ENCODE data around the gene ALOX15B.
"Not testable (repeated sequence)": the region's sequence is repeated elsewhere in the genome, so short reads cannot be mapped to it uniquely, and the experiment has no call there.

The ALOX15B gene

DNA sequence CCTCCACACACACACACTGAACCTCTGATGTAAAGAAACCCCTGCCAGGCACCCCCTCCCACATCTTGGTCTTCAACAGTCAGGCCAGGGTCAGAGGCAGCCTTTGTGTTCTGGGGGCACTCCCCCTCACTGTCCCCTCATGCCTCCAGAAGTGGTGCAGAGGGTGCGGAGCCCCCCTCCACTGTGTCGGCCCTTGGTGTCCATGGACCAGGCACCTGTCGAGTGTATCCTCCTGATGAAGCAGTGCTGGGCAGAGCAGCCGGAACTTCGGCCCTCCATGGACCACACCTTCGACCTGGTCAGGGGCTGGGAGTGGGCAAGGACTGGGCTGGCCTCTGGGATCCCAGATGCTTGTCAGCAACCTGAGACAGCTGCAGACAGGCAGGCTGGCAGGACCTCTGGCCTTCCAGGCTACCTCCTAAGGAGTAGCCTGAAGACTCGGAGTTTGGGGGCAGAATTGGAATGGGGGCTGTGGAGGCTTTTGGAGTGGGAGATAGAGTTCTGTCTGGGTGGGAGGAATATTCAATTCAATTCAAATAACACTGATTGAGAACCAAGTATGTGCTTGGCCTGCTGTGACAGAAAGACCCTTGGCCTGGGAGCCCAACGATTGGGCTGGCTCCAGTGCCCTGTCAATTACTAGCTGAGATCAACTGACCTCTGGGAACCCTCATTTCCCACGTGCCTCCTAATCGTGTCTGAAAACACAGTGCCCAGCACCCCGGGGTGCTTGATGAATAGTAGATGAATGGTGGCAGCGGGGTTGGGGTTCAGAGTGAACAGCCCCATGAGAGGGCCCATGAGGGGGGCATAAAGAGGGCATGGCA is 24.9 kb upstream of the ALOX15B start:
- DNase-seq, result no peak

DNA sequence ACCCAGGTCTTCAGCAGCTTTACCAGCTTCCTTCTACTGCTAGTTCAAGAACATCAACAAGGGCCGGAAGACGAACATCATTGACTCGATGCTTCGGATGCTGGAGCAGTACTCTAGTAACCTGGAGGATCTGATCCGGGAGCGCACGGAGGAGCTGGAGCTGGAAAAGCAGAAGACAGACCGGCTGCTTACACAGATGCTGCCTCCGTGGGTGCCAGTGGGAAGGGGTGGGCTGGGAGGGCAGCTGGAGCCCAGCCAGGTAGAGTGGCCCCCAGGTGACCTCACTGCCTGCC is 24.4 kb upstream of the ALOX15B start:
- DNase-seq, result no peak

DNA sequence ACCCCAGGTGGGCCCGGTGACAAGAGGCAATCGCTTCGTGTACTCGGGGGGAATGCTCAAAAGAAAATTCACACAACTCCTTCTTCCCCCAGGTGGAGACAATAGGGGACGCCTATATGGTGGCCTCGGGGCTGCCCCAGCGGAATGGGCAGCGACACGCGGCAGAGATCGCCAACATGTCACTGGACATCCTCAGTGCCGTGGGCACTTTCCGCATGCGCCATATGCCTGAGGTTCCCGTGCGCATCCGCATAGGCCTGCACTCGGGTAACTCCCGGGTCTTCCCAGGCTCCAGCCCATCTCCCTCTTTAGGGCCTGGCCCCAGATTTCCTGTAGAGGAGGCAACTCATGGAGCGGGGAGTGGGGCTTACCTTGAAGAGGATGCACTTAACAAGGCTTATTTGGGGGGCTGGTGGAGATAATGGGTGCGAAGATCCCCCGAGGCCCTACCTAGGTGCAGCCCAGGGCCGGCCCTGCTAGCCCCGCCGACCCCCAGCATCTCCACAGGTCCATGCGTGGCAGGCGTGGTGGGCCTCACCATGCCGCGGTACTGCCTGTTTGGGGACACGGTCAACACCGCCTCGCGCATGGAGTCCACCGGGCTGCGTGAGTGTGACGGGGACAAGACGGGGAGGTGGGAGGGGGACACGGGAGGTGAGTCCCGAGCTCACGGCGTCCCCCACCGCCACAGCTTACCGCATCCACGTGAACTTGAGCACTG is 23.5 kb upstream of the ALOX15B start:
- DNase-seq, result no peak

DNA sequence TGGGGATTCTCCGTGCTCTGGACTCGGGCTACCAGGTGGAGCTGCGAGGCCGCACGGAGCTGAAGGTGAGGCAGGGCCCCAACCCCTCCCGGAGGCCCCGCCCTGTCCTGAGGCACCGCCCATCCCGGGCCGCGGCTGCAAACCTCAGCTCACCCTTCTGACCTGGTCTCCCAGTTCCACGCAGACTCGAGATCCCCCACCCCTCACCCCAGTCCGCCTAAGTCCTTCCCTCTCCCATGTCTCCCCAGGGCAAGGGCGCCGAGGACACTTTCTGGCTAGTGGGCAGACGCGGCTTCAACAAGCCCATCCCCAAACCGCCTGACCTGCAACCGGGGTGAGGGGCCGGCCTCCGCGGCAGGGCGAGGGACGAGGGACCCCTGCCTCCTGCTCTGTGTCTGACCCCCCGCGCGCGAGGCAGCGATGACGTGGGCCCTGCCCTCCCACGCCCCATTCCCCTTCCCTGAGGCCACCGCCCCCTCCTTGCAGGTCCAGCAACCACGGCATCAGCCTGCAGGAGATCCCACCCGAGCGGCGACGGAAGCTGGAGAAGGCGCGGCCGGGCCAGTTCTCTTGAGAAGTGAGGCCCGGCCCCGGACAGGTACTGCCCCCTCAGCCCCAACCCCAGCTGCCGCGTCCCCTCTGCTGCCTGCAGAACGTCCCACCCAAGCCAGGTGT is 22.8 kb upstream of the ALOX15B start:
- DNase-seq, result no peak

DNA sequence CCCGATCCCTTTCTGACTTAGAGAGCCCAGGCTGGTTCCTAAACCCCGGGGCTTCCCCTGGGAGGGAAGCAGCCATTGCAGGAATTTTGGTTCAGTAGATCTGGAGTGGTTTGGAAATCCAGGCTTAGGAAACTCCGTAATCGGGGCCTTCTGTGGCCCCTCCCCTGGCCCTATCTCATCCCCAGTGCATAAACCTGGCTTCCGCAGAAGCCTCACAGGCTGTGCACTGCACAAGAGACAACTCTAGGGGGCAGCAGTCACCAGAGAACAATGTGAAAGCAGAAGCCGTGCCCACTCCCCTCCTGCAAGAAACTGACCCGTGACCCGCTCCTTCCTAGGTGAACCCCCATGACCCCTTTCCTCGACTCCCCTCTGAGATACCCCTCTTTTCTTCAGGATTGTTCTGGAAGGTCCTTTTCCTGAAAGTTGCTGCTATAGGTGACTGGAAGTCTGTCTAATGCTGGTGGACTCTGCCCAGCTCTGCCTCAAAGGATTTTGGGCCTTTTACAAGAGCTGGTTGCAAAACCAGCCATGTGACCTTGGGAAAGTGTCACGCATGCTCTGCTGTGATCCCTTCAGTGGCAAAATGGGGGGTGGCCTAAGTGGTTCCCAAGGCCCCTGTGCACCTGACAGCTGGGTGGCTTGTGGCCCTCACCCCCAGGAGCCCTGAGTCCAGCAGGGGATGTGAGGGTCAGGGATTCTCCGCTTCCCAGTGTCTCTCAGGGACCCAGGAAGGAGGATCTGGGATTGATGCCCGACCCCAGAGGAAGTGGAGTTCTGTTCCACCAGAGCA is 22.0 kb upstream of the ALOX15B start:
- no peak for DNase-seq

DNA sequence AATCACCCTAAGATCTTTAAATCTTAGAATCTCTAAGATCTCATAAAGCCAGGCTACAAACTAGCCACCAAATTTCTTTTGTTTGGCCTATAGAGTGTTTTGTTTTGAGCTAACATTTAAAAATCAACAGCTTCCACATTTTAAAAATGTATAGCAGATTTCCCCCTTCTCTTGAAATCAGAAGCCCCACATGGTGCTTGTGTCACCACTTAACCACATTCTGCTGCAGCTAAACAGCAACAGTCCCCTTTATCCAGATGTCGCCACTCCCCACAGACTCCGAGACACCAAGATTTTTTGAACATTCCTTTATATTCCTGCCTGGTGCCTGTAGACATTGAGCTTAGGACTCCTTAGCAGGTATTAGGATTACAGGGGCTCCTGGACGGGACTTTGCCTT is 20.4 kb upstream of the ALOX15B start:
- DNase-seq, result no peak

DNA sequence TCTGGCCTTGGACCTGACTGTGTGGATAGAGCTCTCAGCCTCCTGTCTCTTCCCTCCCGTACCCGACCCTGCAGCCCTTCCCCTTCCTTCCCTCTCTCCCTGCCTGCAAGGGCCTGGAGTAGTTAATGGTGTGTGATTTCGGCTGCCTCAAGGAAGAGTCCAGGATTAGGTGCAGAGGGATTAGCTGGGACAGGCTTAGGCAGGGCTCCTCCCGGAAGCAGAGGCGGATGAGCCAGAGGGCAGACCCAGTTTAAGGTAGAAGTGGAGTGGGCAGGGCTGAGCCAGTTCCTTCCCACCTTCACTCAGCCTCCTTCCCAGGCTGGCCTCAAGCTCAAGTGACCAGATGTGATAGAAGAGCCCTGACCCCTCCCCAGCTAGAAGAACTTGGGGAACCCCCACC is 19.7 kb upstream of the ALOX15B start:
- no peak for DNase-seq

DNA sequence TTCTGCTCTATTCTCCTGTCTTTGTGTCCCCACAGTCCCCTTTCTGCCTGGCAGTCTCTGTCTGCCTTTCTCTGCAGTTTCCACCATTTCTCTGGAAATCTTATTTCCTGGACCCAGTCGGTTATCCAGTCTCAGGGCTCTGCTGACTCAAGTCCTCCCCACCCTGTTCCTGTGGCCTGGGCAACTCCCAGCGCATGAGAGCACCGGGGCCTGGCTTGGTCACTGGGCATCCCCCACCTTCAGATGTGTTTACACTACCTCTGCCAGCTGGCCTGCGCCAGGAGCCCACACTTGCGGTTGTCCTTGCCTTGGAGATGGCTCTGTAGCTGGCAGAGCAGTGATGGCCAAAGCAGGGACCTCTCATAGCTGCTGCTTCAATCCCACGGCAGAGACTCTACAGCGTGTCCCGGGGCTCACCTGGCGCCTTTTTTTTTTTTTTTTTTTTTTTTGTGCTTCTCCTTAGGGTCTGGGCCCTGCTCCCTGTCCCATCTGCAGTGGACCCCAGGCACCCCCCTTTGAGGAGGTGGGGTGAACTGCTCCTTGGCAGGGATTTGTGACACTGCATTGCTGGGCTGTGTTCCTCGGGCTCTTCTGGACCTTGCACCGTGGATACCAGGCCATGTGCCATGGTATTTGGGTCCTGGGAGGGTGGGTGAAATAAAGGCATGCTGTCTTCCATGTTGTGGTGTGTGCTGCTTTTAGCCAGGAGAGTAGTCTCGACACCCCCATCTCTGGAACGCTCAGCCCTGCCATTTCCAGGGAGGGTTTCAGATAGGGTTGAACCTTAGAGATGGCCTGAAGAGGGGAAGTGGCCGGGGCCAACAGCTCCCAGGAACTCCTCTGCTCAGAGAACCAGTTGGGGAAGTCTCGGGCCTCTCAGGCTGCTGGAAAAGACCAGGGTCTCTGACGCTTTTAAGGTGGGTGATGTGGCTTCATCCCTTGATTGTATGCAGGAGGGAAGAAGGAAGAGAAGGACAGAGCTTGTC is 18.9 kb upstream of the ALOX15B start:
- no peak for DNase-seq

DNA sequence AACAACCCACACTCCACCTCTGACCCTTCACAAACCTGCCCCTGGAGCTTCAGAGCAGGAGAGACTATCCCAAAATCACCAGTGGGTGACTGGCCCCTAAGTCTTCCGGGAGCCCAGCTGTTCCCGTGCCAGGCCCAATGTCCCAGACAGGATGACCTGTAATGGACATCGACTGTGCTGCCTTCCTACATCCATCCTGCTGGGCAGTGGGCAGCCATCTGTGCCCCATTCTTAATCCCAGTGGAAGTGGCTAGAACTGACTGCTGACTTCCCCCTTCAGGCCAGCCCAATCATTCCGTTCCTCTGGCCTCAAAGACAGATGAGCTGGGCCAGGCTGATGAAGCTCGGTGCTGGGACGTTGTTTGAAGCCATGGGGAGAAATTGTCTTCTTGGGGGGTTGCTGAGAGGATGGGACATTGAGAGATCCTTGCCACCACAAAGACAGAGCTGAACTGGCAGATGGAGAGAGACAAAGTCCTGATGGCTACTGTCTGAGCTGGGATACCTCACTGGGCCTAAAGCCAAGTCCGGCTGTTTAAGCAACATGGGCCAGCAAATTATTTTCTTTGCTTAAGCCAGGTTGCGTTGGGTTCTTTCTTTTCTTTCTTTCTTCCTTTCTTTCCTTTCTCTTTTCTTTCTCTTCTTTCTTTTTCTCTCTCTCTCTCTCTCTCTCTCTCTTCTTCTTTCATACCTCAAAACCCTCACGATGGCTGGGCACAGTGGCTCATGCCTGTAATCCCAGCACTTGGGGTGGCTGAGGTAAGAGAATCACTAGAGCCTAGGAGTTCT is 17.9 kb upstream of the ALOX15B start:
- no peak for DNase-seq

DNA sequence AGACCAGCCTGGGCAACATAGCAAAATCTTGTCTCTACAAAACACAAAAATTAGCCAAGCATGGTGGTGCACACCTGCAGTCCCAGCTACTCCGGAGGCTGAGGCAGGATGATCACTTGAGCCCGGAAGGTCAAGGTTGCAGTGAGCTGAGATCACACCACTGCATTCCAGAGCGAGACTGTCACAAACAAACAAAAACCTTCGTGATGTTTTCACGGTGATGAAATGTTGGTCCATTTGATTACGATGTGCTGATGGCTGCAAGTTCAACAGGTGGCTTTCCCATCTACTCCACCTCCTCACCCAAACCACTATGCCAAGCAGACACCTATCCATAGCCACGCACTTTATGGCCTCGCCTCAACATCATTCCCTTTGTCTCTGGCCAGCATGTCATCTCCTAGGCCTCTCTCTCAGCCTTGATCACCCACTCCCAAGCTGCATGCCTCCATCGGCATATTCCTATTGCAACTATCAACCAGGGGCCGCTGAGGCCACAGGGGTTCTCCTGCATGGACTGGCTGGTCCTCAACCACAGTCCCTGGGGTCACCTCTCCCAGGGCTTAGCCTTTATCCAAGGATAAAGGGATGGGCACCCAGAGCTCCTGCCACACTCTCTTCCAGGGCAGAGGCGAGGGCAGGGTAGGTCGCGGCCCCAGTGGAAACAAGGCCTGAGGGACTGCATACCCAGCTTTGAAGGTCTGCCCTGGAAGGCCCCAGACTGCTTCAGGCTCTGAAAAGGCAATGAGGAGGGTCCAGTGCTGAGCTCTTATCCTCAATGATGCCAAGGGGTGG is 17.1 kb upstream of the ALOX15B start:
- no peak for DNase-seq

DNA sequence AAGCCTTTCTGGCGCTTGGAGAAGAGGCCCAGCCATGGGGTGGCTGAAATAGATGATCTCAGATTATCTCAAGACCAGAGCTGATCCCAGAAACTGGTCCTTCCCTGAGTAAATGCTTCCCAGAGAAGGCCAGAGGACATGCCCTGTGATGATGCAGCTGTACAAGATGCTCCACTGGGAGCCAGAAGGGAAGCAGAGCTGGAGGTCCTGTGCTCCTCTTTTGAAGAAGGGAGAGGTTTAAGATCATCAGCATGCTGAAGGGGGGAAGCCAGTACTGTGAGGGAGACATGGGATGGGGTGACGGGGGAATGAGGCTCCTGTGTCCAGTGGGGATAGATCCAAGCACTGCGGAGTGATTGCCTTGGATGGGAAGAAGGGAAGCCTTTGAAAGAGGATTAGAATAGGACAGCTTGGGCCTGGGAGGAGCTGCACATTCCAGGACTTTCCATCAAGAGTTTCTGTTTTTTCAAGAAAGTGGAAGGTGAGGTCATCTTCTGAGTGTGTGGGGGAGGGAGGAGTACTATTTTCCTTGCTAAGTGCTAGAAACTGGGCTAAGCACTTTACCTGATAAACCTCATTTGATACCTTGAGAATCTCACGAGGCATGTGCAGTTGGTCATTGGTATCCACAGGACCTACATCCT is 16.4 kb upstream of the ALOX15B start:
- DNase-seq, result no peak

DNA sequence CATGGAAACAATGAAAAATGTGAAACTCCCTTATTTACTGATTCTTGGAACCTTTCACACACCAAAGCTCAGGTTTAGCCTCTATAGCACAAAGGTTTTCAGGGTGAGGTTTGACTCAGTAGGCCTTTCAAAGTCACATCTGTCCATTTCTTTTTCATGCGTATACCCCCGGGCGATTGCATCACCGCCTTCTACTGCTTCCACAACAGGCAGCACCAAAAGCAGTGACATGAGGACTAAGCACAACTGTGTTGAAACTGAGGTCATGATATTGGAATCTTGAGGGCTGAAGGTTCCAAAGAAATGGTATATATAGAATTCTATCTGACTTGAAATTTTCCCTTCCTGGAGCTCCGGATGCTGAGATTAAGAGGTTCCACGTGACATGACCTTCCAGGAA is 14.7 kb upstream of the ALOX15B start:
- DNase-seq, result not testable (repeated sequence)

DNA sequence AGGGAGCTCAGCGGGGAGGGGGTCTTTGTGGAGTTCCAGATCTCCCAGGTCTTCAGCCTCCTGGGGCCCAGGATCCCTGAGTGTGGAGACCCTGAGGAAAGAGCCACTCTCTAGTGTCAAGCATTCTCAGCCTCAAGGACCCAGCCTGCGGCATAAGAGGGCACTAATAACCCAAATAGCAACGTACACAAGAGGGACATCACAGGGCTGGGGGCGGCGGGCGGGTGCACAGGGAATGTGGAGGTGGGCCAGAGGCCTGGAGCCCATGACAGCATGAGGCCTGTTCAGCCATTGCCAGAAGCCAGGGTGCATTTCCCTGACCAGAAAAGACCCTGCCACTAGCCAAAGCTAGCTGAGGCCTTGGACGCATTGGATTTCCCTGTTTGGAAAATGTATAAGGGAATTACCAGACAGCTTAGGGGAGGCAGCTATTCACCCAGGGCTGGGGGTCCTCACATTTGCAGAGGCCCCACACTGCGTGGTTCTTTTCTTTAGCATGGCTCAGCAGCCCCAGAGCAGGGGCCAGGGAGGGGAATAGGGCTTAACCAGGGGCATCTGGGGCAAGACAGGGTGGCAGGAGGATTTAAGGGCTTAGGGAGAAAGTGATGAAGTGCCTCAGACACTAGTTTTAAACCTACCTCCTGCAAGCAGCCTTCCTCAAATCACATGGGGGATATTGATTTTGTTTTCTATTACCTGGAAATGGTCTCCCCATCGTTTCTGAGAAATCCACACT is 13.5 kb upstream of the ALOX15B start:
- DNase-seq, result no peak

DNA sequence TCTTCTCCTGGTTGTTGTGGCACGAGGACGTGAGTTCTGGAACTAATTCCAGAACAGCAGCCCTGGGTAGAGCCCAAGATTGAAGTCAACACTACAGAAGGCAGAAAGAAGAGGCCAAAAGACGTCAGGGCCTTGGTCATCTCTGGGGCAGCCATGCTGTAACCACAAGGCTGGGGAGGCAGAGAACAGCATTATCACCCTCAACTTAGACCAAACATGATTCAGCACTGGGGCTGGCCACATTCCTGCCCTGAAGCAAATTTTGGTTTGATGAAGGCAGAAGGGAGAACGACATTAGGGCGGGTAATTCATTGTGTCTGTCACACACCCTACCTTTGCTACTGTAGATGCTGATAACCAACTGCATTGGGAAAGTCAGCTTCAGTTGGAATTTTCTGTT is 9.7 kb upstream of the ALOX15B start:
- DNase-seq, result no peak

DNA sequence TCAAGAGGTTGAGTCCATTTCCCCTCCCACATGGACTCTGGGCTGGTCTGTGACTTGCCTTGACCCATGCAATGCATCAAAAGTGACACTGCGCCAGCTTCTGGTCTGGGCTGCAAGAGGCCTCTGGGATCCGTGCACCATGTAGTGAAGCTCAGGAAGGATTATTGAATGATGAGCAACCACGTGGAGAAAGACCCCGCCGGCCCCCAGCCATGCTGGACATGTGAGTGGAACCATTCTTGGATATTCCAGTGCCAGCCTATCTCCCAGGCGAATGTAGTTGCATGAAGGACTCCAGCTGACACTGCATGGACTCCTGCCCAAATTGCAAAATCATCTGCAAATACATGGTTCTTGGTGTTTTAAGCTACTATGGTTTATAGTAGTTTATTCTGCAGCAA is 7.6 kb upstream of the ALOX15B start:
- no peak for DNase-seq

DNA sequence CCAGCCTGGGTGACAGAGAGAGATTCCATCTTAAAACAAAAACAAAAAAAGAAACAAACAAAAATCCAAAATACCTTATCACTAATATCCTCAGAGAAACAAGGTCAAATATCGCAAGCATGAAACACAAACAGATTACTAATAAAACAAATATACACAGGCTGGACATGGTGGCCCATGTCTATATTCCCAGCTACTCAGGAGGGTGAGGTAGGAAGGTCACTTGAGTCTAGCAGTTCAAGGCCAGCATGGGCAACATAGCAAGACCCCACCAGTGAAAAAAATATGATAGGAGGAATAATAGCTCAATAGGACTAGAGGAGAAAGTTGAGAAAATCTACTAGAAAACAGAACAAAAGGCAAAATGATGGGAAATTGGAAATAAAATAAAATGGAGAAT is 6.9 kb upstream of the ALOX15B start:
- no peak for DNase-seq

DNA sequence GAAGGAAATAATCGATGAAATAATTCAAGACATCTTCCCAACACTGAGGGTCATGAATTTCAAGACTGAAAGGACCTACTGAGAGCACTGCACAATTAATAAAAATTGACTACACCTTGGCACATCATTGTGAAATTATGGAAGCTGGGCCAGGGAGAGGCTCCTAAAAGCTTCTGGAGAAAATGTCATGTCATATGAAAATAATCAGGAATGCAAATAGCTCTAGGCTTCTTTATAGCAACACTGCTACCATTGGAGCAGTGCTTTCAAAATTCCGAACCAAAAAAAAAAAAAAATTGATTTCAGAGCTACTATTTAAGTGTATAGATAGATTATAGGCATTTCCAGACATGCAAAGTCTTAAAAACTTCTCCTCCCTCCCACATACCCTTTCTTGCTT is 6.4 kb upstream of the ALOX15B start:
- DNase-seq, result no peak

DNA sequence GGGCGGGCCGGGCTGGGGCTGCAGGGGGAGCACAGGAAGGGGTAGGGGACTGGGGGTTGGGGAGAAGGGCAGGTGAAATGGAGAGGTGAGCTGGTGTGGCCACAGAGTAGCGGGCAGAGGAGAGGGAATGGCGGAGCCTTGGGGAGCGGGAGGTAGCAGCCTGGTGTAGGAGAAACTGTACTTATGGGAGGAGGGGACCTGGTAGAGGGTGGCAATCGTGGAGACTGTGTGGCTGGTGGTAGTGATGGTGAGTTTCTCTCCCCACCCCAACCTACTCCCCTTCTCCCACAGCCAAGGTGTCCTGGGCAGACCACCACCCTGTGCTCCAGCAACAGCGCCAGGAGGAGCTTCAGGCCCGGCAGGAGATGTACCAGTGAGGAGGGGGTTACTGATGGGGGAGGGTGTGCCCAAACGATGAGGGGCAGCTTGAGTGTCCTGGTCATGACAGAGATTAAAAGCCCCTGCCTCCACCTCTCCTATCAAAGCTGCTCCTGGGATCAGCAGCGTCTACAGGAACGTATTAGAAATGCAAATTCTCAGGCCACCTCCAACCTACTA is 831 bp downstream of the ALOX15B start:
- no peak for DNase-seq
